HG03175 (cell line): ENCODE results near the gene IQGAP3.
"Not testable (repeated sequence)": the region's sequence is repeated elsewhere in the genome, so short reads cannot be mapped to it uniquely, and the experiment has no call there.

Experiments
- ATAC-seq: cut with Tn5 transposase; IDR thresholded peaks from one replicate; pipeline ENCODE4 v1.9.1; 2021; ENCODE audit warnings: mild to moderate bottlenecking, moderate library complexity; ENCODE audit not compliant: unreplicated experiment

Gene IQGAP3

DNA sequence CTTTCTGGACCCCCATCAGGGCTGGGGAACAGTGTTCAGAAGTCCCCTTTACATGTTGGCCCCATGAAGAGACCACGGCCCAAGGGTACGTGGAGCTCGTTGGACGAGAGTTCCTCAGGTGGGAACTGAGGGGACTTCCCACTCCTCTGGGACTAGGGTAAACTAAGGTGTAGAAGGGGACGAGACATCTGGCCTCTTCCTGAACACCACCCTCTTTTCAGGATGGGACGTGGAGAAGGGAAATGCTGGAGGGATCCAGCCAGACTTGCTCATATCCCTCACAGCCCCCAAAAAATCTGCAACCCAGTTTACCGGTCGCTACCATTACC is 21.3 kb upstream of the IQGAP3 start:
- no peak for ATAC-seq

DNA sequence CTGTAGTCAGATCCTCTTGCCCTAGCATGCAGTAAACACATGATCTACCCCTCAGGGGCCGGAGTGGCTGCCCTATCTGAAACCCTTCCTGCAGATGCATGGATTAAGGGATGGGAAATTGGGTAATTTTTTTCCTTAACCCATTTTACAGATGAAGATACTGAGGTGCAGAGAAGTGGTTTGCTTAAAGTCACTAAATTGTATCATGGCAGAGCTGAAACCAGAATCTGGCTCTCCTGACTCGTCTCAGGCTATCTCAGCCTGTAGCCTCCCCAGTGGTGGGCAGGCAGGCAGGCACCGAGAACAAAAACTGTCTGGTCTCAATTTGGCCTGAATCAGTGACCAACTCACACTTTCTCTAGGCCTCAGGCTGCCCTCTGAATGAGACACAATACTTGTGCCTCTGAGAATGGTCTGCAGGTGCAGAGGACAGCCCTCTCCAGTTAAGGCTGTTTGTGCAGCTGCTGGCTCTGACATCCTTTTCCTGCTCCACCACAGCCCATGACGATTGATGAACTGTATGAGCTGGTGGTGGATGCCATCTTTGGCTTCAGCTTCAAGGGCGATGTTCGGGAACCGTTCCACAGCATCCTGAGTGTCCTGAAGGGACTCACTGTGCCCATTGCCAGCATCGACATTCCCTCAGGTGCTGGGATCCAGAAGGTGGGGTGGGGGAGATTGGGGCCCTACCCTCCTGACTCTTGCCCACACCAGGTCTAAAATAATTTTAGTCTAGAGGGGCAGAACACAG is 20.7 kb upstream of the IQGAP3 start:
- ATAC-seq, result no peak

DNA sequence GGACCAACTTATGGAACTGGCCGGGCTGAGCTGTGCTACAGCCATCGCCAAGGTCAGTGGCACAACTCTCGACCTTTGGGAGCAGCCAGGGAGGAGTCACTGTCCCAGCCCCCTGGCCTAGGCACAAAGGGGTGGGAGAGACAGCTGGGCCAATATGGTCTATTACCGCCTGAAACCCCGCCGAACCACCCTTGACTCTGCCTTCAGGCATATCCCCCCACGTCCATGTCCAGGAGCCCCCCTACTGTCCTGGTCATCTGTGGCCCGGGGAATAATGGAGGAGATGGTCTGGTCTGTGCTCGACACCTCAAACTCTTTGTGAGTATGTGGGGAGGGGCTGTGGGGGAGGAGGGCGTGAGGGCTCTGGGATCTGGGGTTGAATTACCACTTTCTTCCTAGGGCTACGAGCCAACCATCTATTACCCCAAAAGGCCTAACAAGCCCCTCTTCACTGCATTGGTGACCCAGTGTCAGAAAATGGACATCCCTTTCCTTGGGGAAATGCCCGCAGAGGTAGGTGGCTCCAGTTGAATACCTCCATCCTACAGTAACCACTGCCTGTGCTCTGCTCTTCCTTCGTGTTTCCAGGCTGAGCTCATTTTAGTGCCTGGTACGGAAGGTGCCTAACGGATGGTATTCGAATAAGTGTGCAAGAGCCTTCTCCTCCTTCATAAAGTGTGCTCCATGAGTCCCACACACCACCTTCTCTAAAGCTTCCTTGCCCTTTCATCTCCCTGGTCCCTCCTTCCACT is 20.0 kb upstream of the IQGAP3 start:
- no peak for ATAC-seq

- ATAC-seq, result peak; percentile 77
Measured at GRCh38 chr1:156591432-156592157, 19.2 kb upstream of the IQGAP3 start, which contains the start of gene NAXE. Gene NAXE, plus strand, starts transcription at chr1:156591776. Its CDS starts 29 bp downstream, at chr1:156591805.

- ATAC-seq, result peak; percentile 20
Measured at GRCh38 chr1:156591181-156591431, 18.7 kb upstream of the IQGAP3 start.

DNA sequence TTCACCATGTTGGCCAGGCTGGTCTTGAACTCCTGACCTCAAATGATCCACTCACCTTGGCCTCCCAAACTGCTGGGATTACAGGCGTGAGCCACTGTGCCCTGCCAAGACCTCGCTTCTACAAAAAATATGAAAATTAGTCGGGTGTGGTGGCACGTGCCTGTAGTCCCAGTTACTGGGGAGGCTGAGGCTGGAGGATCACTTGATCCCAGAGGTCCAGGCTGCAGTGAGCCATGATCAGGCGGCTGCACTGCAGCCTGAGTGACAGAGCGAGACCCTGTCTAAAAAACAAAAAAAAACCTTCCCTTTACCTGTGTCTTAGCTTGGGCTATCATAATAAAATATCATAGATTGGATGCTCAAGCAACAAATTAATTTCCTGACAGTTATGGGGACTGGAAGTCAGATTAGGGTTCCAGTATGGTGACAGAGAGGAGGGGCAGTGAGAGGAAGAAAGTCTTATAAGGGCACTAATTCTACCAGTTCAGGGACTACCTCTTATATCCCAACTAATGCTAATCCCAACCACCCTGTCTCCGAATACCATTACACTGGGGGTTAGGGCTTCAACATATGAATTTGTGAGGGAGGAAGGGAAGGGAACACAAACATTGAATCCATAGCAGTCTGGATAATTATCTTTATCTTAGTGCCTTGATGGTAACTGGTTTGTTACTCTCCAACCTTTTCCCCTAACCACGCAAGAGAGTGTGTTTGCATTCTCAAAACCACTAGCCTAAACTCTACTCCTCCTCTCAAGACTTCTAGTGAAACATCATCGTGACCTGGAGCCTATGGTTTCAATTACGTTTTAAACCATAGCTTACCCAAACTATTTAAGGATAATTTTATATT is 18.2 kb upstream of the IQGAP3 start:
- no peak for ATAC-seq

DNA sequence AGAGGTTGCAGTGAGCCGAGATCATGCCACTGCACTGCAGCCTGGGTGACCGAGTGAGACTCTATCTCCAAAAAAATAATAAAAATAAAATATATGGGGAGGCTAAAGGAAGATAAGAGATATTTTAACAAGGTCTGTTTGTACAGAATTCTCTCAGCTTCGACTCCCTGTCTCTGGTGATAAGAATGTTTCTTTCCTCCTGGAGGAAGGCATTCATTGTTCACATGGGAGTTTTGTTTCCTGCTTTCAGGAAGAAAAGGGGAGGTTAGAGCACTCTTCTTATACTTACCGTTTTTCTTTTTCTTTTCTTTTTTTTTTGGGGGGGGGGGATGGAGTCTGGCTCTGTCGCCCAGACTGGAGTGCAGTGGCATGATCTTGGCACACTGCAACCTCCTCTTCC is 17.2 kb upstream of the IQGAP3 start:
- no peak for ATAC-seq

DNA sequence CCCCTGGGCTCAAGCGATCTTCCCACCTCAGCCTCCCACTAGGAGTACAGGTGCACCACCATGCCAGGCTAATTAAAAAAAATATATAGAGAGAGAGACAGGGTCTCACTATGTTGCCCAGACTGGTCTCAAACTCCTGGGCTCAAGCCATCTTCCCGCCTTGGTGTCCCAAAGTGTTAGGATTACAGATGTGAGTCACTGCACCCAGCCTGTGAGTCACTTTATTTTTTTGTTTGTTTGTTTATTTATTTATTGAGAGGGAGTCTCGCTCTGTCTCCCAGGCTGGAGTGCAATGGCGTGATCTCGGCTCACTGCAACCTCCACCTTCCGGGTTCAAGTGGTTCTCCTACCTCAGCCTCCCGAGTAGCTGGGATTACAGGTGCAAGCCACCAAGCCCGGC is 15.6 kb upstream of the IQGAP3 start:
- ATAC-seq, result not testable (repeated sequence)

- no peak for ATAC-seq
Measured at GRCh38 chr1:156586892-156587477, 14.6 kb upstream of the IQGAP3 start.

DNA sequence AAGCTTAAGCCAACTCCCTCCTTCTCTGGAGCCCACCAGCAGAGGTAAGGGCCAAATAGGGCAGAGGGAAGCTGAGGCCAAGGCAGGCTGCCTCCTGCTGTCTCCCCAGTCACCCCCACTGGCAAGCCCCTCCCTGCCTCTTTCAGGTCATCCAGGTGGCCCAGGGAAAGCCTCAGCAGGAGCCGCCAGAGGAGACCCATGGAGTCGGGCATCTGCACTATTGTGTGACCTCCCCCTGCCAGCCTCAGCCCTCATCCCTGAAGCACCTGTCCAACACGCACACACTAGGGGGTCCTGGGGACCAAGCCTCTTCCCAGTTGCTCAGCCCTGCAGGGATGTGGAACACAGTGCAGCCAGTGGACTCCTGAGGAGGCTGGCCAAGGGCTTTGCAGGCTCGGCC is 14.0 kb upstream of the IQGAP3 start:
- no peak for ATAC-seq

- no peak for ATAC-seq
Measured at GRCh38 chr1:156584813-156585212, 12.4 kb upstream of the IQGAP3 start.

DNA sequence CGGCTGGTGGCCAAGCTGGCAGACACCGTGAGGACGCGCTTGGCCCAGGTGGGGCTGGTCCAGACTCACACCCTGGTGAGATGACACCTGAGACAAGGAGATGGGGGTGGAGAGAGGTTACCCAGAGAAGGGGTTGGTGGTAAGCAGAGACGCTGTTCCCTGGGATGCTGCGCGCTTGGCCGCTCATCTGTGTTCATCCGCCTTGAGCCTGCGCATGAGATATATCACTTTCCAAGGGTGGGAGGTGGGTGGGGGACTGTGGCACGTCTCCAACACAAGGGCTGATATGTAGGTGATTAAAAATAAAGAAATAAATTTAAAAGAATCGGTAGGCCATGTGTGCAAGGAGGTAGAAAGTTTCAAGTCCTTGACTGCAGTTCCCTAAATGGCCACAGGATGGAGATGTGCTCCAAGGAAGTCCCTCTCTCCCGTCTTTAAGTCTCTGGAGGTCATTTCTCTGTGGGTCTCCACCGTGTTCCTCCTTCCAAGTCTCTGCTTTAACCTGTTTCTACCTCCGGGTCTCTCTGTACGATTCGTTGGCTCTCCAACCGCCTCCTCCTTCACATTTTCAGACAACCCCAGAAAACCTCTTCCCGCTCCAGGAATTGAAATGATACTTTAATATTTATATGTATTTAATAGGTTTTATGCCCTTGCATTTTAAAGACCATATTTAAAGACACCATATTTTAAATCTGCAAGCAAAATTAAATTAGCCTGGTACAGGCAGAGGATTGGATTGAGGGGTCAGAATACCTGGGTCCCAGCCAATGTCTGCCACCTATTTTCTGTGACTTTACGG is 11.7 kb upstream of the IQGAP3 start:
- no peak for ATAC-seq

DNA sequence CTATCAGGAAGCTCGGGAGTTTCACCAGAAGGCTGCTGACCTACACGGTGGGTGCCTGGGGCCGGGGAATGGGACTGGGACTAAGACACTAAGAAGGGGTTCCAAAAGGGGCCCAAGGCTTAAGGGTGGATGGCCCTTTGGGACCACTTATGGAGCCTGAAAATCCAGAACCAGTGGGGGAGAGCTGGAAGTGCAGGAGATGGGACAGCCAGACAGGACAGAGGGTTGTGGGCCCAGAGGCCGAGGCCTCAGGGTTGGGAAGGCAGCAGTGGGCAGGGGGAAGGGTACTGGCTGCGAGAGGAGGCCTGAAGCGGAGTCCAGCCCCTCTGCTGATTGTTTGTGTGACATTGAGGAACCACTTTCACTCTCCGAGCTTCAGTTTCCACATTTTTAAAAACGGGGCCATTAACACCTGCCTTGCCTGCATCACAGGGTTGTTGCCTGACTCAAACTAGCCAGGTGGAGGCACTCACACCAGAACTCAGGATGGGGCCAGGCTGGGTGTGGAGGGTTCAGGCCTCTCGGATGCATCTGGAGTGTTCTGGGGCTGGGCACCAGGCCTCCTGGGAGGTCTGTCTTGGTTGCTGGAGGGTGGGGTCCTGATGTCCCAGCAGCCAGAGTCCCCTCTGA is 10.1 kb upstream of the IQGAP3 start:
- no peak for ATAC-seq

DNA sequence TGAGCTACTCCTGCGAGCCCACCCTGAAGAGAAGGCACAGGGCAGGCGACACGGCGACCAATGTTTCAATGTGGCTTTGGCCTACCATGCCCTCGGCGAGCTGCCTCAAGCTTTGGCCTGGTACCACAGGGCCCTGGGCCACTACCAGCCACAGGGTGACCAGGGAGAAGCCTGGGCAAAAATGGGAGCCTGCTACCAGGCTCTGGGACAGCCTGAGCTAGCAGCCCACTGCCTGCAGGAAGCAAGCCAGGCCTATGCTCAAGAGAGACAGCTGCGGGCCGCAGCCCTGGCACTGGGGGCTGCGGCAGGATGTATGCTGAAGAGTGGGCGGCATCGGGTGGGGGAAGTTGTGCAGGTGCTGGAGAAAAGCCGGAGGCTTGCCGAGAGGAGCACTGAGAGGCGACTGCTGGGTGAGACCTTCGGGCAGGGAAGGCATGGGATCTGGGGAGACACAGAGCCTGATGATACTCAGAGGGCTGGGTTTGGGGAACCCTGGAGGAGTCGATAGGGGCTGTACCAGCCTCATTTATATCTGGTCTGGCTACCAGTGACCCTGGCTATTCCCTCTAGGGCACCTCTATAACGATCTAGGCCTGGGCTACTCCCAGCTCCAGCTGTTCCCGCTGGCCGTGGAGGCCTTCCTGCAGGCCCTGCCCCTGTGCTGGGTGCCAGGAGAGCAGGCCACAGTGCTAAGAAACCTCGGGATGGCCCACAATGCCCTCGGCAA is 9.5 kb upstream of the IQGAP3 start:
- ATAC-seq, result no peak

DNA sequence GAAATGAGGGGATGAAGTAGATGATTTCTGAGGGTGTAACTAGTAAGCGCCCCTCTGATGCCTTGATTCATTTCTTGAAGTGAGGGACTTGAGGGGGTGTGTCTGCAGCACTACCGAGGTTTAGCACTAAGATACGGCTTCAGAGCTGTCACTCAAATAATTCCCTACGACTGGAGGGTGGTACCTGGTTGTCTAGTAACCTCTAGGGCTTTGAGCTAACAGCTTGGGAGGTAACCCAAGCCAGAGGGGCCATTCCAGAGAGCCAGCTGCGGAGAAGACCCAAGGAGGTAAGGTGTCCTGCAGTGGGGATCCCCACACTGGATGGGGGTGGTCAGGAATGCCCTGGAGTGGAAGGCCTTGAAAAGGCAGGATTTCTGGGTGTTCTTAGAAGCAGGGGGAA is 7.1 kb upstream of the IQGAP3 start, which contains the start of gene TTC24:
TTC24 (plus strand) TSS at position 252 of the 400 bp plus-strand sequence. CDS start 1,642 bp downstream, outside the sequence.
- no peak for ATAC-seq

DNA sequence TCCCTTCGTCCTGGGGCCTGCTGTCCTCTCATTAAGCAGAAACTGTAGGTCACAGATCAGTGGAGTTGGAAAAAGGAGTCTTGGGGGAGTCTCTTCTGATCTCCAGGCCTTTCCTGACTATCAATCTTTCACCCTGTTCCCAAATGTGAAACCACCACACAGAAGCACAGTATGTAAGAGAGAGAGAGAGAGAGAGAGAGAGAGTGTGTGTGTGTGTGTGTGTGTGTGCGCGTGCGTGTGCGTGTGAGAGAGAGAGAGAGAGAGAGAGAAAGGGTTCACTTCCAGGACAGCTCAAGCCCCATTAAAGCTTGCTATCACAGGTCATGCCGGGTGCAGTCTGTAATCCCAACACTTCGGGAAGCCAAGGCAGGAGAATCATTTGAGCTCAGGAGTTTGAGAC is 5.7 kb upstream of the IQGAP3 start:
- ATAC-seq, result no peak

DNA sequence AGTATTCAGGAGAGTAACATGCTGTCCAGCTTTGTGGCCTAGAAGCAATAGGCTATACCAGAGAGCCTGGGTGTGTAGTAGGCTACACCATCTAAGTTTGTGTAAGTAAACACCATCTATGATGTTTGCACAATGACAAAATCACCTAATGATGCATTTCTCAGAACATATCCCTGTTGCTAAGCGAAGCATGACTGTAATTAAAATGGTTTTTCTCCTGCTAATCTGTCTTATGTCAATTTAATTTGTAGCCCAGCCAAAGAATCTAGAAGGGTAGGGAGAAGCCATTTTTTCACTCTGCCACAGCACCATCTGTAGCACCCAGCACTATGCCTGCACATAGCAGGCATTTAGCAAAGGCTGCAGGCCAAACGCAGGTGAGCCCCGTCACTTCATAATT is 5.2 kb upstream of the IQGAP3 start:
- ATAC-seq, result no peak

GRCh38 chr1:156574039-156574633 is 1.8 kb upstream of the IQGAP3 start:
- ATAC-seq, result no peak
